GM12891 (cell line): ENCODE measurements around the gene BEST2.
"Not testable (repeated sequence)": the region's sequence is repeated elsewhere in the genome, so short reads cannot be mapped to it uniquely, and the experiment has no call there.

Experiments
- DNase-seq: peaks from one replicate; pipeline ENCODE4 v3.0.0; 2011; ENCODE audit warnings: low spot score; ENCODE audit not compliant: insufficient read length
- FAIRE-seq: peaks from 2 replicates; lab custom pipeline; 2011; peaks lifted over from hg19 to GRCh38; lab: Jason Lieb, UNC
- PAX5 ChIP-seq: IDR thresholded peaks from 2 replicates; pipeline ENCODE4 v1.6.1; 2011; ENCODE audit warnings: low read length, moderate library complexity, mild to moderate bottlenecking; ENCODE audit not compliant: insufficient read depth, severe bottlenecking
- POLR2A ChIP-seq: IDR thresholded peaks from 2 replicates; pipeline ENCODE4 v1.6.1; 2011; ENCODE audit warnings: low read depth, low read length, control low read depth
- POLR2AphosphoS5 ChIP-seq: IDR thresholded peaks from 2 replicates; pipeline ENCODE4 v1.6.1; 2011; ENCODE audit warnings: low read depth, low read length, control low read depth
- POU2F2 ChIP-seq: IDR thresholded peaks from 2 replicates; pipeline ENCODE4 v1.6.1; 2011; ENCODE audit warnings: low read depth, mild to moderate bottlenecking, control low read depth, low read length, moderate library complexity
- SPI1 ChIP-seq: IDR thresholded peaks from 2 replicates; pipeline ENCODE4 v1.6.1; 2011; ENCODE audit warnings: low read depth, low read length, control low read depth
- TAF1 ChIP-seq: IDR thresholded peaks from 2 replicates; pipeline ENCODE4 v1.6.1; 2011; ENCODE audit warnings: low read depth, low read length, control low read depth

Gene BEST2

DNA sequence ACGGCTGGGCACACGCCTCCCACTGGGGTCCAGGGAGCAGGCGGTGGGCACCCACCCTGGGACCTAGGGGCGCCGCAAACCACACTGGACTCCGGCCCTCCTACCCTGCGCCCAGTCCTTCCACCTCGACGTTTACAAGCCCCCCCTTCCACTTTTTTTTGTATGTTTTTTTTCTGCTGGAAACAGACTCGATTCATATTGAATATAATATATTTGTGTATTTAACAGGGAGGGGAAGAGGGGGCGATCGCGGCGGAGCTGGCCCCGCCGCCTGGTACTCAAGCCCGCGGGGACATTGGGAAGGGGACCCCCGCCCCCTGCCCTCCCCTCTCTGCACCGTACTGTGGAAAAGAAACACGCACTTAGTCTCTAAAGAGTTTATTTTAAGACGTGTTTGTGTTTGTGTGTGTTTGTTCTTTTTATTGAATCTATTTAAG is 41.3 kb downstream of the BEST2 start:
- TF ChIP-seq PAX5: no peak
- TF ChIP-seq TAF1: no peak
- TF ChIP-seq SPI1: no peak
- no peak for TF ChIP-seq POU2F2
- no peak for TF ChIP-seq POLR2A
- TF ChIP-seq POLR2AphosphoS5: no peak
- DNase-seq (no peak), FAIRE-seq (no peak)

- DNase-seq (peak; percentile 86), FAIRE-seq (peak; percentile 96)
- TF ChIP-seq POLR2A: peak; percentile 85
- peak; percentile 18; the same call in 1 of the 2 replicates for TF ChIP-seq TAF1
- TF ChIP-seq PAX5: peak; percentile 10
- peak; percentile 94 for TF ChIP-seq POLR2AphosphoS5
- peak; percentile 85; the same call in 1 of the 2 replicates for TF ChIP-seq POU2F2
- no peak for TF ChIP-seq SPI1
Measured at GRCh38 chr19:12793290-12794195, 42.0 kb downstream of the BEST2 start.

DNA sequence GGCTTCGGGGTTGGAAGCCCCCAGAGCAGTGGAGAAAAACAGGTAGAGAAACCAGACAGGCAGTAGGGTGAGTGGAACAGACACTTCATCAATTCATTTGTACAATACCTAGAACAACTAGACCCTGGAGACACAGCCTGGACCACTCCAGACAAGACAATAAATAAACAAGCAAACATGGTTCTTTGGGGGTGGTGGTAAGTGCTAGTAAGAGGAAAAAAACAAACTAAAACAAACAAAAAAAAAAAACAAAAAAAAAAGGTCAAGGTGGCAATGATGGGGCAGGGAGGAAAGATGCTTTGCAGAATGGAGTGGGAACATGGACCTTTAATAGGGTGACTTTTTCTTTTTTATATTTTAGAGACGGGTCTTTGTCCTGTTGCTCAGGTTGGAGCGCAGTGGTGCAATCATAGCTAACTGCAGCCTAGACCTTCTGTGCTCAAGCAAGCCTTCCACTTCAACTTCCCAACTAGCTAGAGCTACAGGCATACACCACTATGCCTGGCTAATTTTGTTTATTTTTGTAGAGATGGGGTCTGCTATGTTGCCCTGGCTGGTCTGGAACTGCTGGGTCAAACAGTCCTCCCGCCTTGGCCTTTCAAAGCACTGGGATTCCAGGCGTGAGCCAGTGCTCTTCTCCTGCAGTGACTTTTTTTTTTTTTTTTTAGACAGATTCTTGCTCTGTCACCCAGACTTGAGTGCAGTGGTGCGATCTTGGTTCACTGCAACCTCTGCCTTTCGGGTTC is 42.8 kb downstream of the BEST2 start:
- FAIRE-seq (no peak), DNase-seq (no peak)
- no peak for TF ChIP-seq POLR2A
- peak; percentile 16; the same call in 1 of the 2 replicates for TF ChIP-seq SPI1

GRCh38 chr19:12794971-12795381 is 43.4 kb downstream of the BEST2 start:
- FAIRE-seq (no peak), DNase-seq (no peak)
- no peak for TF ChIP-seq POU2F2
- TF ChIP-seq SPI1: no peak
- no peak for TF ChIP-seq POLR2A
- TF ChIP-seq TAF1: no peak
- no peak for TF ChIP-seq PAX5
- TF ChIP-seq POLR2AphosphoS5: no peak

DNA sequence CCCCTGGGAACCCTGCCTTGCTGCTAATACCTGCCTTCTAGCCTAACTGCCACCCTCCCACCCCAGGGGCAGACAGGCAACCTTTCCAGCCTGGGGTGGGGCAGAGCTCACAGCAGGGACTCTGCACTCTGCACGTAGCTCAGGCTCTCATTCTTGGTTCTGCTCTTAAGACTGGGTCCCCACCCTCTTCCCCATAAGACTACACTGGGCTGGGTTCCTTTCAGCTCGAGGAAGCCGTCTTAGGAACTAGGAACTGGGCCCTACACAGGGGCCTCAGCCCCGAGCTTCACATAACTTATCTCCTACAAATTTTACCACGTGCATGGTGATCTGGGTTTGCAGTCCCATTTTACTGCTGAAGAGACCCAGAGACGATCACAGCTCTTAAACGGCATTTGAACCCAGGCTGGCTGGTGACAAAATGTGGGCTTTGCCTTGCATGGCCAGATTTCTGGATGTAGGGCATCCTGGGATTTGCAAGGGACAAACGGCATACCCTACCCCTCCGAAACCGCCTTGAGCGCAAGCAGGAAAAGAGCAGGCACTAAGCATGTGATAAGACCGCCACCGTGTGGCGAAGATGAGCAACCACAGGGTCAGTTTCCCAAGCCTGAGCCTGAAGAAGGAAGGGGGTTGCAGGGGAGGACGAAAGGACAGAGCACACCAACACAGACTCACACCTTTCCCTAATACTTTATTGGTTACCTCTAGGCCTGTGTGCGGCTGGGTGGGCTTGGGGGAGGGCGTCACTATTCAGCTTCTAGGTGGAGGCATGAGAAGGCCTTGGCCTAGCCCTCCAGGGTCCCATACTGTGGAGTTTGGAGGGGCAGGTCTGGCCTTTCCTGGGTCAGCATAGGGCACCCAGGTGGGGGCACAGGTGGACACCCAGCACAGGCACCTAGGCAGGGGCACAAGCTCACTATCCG is 44.8 kb downstream of the BEST2 start:
- DNase-seq (no peak), FAIRE-seq (peak; percentile 95)
- TF ChIP-seq SPI1: no peak
- TF ChIP-seq POU2F2: 0 out of 2 replicates have a peak, but pooled peaks have one; percentile 7

DNA sequence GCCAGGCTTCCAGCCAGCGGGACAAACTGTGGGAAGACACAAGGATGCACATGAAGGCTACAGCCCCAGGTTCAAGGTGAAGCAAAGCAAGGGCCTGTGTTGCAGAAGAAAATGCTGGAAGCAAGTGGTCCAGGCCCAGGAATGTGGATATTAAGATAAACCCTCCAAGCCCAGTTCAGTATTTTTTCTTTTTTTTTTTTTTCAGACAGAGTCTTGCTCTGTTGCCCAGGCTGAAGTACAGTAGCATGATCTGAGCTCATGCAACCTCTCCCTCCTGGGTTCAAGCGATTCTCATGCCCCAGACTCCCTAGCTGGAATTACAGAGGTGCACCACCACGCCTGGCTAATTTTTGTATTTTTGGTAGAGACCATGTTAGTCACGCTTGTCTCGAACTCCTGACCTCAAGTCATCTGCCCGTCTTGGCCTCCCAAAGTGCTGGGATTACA is 45.6 kb downstream of the BEST2 start:
- FAIRE-seq (no peak), DNase-seq (no peak)
- TF ChIP-seq POU2F2 (no peak), TAF1 (no peak), POLR2A (no peak), SPI1 (no peak), PAX5 (no peak), POLR2AphosphoS5 (no peak)

GRCh38 chr19:12797607-12798006 is 46.0 kb downstream of the BEST2 start:
- not testable (repeated sequence) for FAIRE-seq, DNase-seq

GRCh38 chr19:12799742-12800465 is 48.3 kb downstream of the BEST2 start:
- DNase-seq (no peak), FAIRE-seq (no peak)
- no peak for TF ChIP-seq POLR2A
- TF ChIP-seq SPI1: no peak
- TF ChIP-seq POU2F2: no peak
- no peak for TF ChIP-seq TAF1
- TF ChIP-seq POLR2AphosphoS5: no peak
- TF ChIP-seq PAX5: no peak

GRCh38 chr19:12800466-12800770 is 48.8 kb downstream of the BEST2 start:
- no peak for TF ChIP-seq POLR2AphosphoS5
- TF ChIP-seq PAX5: no peak
- FAIRE-seq (no peak), DNase-seq (no peak)
